Tibial nerve (tissue), 4 donors: ENCODE data around the gene SLC19A3.

Source experiments
- EP300 ChIP-seq, 2 donors: sonication (generic); formaldehyde crosslinking; IDR thresholded peaks; one replicate each; pipeline ENCODE4 v1.6.1; 2017; ENCODE audit warnings: antibody characterized with exemption in 2 of 2, mild to moderate bottlenecking in 1 of 2
- POLR2A ChIP-seq, 2 donors: fragments of 450-650 bp; IDR thresholded peaks; one replicate each; pipeline ENCODE4 v1.6.1; 2017; ENCODE audit warnings: antibody characterized with exemption in 2 of 2, mild to moderate bottlenecking in 2 of 2, moderate library complexity in 2 of 2
- TF ChIP-seq, protein P1 (sequence below), 5 experiments: fragments of 200-600 bp in 3 of 5; fragments of 450-650 bp in 2 of 5; sonication (generic) in 3 of 5; IDR thresholded peaks; one replicate each; pipeline ENCODE4 v1.5.1; 2016 to 2019; ENCODE audit warnings: antibody characterized with exemption in 5 of 5, mild to moderate bottlenecking in 3 of 5, moderate library complexity in 2 of 5

GRCh38 chr2:227643990-227644551 lies 73.8 kb downstream of the SLC19A3 start:
- TF ChIP-seq, protein P1, sequence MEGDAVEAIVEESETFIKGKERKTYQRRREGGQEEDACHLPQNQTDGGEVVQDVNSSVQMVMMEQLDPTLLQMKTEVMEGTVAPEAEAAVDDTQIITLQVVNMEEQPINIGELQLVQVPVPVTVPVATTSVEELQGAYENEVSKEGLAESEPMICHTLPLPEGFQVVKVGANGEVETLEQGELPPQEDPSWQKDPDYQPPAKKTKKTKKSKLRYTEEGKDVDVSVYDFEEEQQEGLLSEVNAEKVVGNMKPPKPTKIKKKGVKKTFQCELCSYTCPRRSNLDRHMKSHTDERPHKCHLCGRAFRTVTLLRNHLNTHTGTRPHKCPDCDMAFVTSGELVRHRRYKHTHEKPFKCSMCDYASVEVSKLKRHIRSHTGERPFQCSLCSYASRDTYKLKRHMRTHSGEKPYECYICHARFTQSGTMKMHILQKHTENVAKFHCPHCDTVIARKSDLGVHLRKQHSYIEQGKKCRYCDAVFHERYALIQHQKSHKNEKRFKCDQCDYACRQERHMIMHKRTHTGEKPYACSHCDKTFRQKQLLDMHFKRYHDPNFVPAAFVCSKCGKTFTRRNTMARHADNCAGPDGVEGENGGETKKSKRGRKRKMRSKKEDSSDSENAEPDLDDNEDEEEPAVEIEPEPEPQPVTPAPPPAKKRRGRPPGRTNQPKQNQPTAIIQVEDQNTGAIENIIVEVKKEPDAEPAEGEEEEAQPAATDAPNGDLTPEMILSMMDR (IDR thresholded peaks at IDR 0.05), result no peak
- TF ChIP-seq POLR2A (IDR thresholded peaks at IDR 0.05), result no peak
- no peak for TF ChIP-seq EP300 (IDR thresholded peaks at IDR 0.05)
